HCT116 (cell line): Measurements from ENCODE around the gene TSACC. TPM values are rescaled to one million over a fixed set of nuclear protein-coding genes. Genes with fewer than 3 reads are reported as not detected.

ENCODE experiments used
- ATAC-seq: fragments of 200-7000 bp; cut with Tn5 transposase; 2 replicates; pipeline ENCODE4 v1.9.1; 2020; ENCODE audit warnings: mild to moderate bottlenecking, moderate library complexity
- BruUV-seq: library from RNA; stranded (reverse); fragments of 400-500 nt; replicated peaks from 2 replicates; lab custom pipeline; 2021; lab: Mats Ljungman, UMichigan
- CTCF ChIA-PET: fragments of 300-600 bp; sonication (Branson Sonifier 250); formaldehyde crosslinking; loops from one replicate; lab custom pipeline; 2021; ENCODE audit warnings: antibody characterized with exemption; lab: Charles Lee
- POLR2A ChIA-PET: fragments of 300-600, 350-600 bp; sonication (Branson Sonifier 250); formaldehyde crosslinking; loops from one replicate; lab custom pipeline; 2021; ENCODE audit warnings: antibody characterized with exemption; lab: Charles Lee
- RAD21 ChIA-PET, 2 experiments: fragments of 300-600 bp; sonication (Branson Sonifier 250); formaldehyde crosslinking; loops; one replicate each; lab custom pipeline; 2023; ENCODE audit warnings: low total read pairs in 2 of 2; ENCODE audit not compliant: uncharacterized antibody in 2 of 2, unreplicated experiment in 2 of 2, low non-redundant PET in 1 of 2; lab: Charles Lee
- DNase-seq: peaks from one replicate; pipeline ENCODE4 v3.0.0-alpha.2; 2010; ENCODE audit warnings: low read depth, low spot score
- H2AFZ ChIP-seq: fragments of 200-600 bp; shearing (Covaris generic), sonication (generic); 2 replicates; pipeline ENCODE4 v1.6.1; 2017; ENCODE audit warnings: low read depth, mixed run types, mixed read lengths, antibody characterized with exemption, low read length; ENCODE audit not compliant: poor library complexity, severe bottlenecking
- H3K27ac ChIP-seq: 2 replicates; pipeline ENCODE4 v1.5.1; 2012; ENCODE audit warnings: low read depth, low read length
- H3K27me3 ChIP-seq: fragments of 200-600 bp; sonication (generic); 2 replicates; pipeline ENCODE4 v1.6.1; 2016; ENCODE audit warnings: mixed run types, low read length, mixed read lengths; ENCODE audit not compliant: insufficient read depth
- H3K36me3 ChIP-seq, 2 experiments: fragments of 200-500 bp in 1 of 2; fragments of 200-600 bp in 1 of 2; sonication (Bioruptor generic) in 1 of 2; sonication (generic) in 1 of 2; 2 replicates each; pipeline versions ENCODE4 v1.5.1 to v1.6.1; 2014 to 2016; ENCODE audit warnings: low read length in 2 of 2, inconsistent platforms in 1 of 2, mixed read lengths in 1 of 2, mixed run types in 1 of 2; ENCODE audit not compliant: insufficient read depth in 2 of 2, control insufficient read depth in 1 of 2
- H3K4me1 ChIP-seq, 2 experiments: fragments of 200-600 bp in 1 of 2; sonication (generic) in 1 of 2; 2 replicates each; pipeline versions ENCODE4 v1.5.1 to v1.6.1; 2012 to 2017; ENCODE audit warnings: low read length in 2 of 2, inconsistent platforms in 1 of 2, mild to moderate bottlenecking in 1 of 2, mixed read lengths in 1 of 2, mixed run types in 1 of 2, moderate library complexity in 1 of 2; ENCODE audit not compliant: insufficient read depth in 2 of 2, control insufficient read depth in 1 of 2
- H3K4me2 ChIP-seq: fragments of 200-600 bp; sonication (generic); 2 replicates; pipeline ENCODE4 v1.6.1; 2017; ENCODE audit warnings: mixed run types, low read length, mixed read lengths
- H3K4me3 ChIP-seq, 2 experiments: fragments of 200-600 bp in 1 of 2; sonication (generic) in 1 of 2; replicated peaks in 1 of 2; 2 replicates each; pipeline ENCODE4 v1.5.1; 2011 to 2016; ENCODE audit warnings: low read length in 2 of 2, control low read depth in 1 of 2, low read depth in 1 of 2, mild to moderate bottlenecking in 1 of 2, mixed read lengths in 1 of 2, mixed run types in 1 of 2
- H3K79me2 ChIP-seq: fragments of 200-600 bp; sonication (generic); 2 replicates; pipeline ENCODE4 v1.6.1; 2017; ENCODE audit warnings: mild to moderate bottlenecking, mixed run types, low read length, moderate library complexity, mixed read lengths; ENCODE audit not compliant: insufficient read depth
- H3K9ac ChIP-seq: fragments of 200-600 bp; sonication (generic); 2 replicates; pipeline ENCODE4 v1.6.1; 2016; ENCODE audit warnings: low read length, mixed read lengths
- H3K9me2 ChIP-seq: fragments of 200-600 bp; sonication (generic), shearing (Covaris generic); 2 replicates; pipeline ENCODE4 v1.6.1; 2017; ENCODE audit warnings: mixed run types, mild to moderate bottlenecking, moderate library complexity; ENCODE audit not compliant: insufficient read depth
- H3K9me3 ChIP-seq, 2 experiments: fragments of 200-500 bp in 1 of 2; fragments of 200-600 bp in 1 of 2; sonication (Bioruptor generic) in 1 of 2; sonication (generic) in 1 of 2; 2 replicates each; pipeline ENCODE4 v1.6.1; 2014 to 2017; ENCODE audit warnings: low read length in 2 of 2, mixed read lengths in 2 of 2, inconsistent platforms in 1 of 2, low read depth in 1 of 2, mild to moderate bottlenecking in 1 of 2, mixed run types in 1 of 2, moderate library complexity in 1 of 2; ENCODE audit not compliant: control insufficient read depth in 1 of 2, insufficient read depth in 1 of 2
- H4K20me1 ChIP-seq: fragments of 200-600 bp; sonication (generic), shearing (Covaris generic); 2 replicates; pipeline ENCODE4 v1.6.1; 2017; ENCODE audit warnings: mixed run types, mild to moderate bottlenecking, moderate library complexity; ENCODE audit not compliant: insufficient read depth
- CEBPB ChIP-seq: IDR thresholded peaks from 2 replicates; pipeline ENCODE4 v1.6.1; 2012; ENCODE audit warnings: low read depth
- ELF1 ChIP-seq: IDR thresholded peaks from 2 replicates; pipeline ENCODE4 v1.6.1; 2012; ENCODE audit warnings: low read depth, borderline replicate concordance
- EZH2 ChIP-seq: fragments of 200-600 bp; sonication (generic); IDR thresholded peaks from 2 replicates; pipeline ENCODE4 v1.6.1; 2017; ENCODE audit warnings: antibody characterized with exemption, mixed run types
- FOSL1 ChIP-seq: IDR thresholded peaks from 2 replicates; pipeline ENCODE4 v1.6.1; 2012; ENCODE audit warnings: low read depth
- JUND ChIP-seq: IDR thresholded peaks from 2 replicates; pipeline ENCODE4 v1.6.1; 2012
- RAD21 ChIP-seq: IDR thresholded peaks from 2 replicates; pipeline ENCODE4 v1.6.1; 2012; ENCODE audit warnings: low read depth, mild to moderate bottlenecking
- SRF ChIP-seq: IDR thresholded peaks from 2 replicates; pipeline ENCODE4 v1.6.1; 2012; ENCODE audit warnings: low read depth
- YY1 ChIP-seq: IDR thresholded peaks from 2 replicates; pipeline ENCODE4 v1.6.1; 2011; ENCODE audit warnings: low read length, low read depth, moderate library complexity, mild to moderate bottlenecking; ENCODE audit not compliant: insufficient replicate concordance; ENCODE audit errors: extremely low read depth
- ZNF274 ChIP-seq: fragments of 200-500 bp; sonication (Bioruptor generic); IDR thresholded peaks from 2 replicates; pipeline ENCODE4 v1.6.1; 2014; ENCODE audit warnings: mild to moderate bottlenecking, low read depth, low read length, inconsistent platforms
- intact Hi-C: fragments of 100-400 bp; cut with micrococcal nuclease; formaldehyde crosslinking; loops from 2 replicates; pipeline ENCODE4 v1.10.0; 2022
- total RNA-seq: library from RNA; stranded (reverse); gene quantifications from one replicate; pipeline ENCODE4 v1.2.1, GENCODE V29; 2021; ENCODE audit not compliant: unreplicated experiment
- TF ChIP-seq, protein P1 (sequence below), 3 experiments: fragments of 200-600 bp in 1 of 3; sonication (generic) in 1 of 3; IDR thresholded peaks in 2 of 3; conservative IDR thresholded peaks in 1 of 3; 2 replicates each; pipeline ENCODE4 v1.5.1; 2012 to 2017; ENCODE audit warnings: low read depth in 2 of 3, low read length in 2 of 3, antibody characterized with exemption in 1 of 3, borderline replicate concordance in 1 of 3, control low read depth in 1 of 3, mild to moderate bottlenecking in 1 of 3, mixed read lengths in 1 of 3, mixed run types in 1 of 3, moderate library complexity in 1 of 3; ENCODE audit not compliant: insufficient read depth in 1 of 3

TSACC gene
- total RNA-seq, 1 experiment from 2014 or later, result 1.0 TPM

- Histone ChIP-seq H3K9ac (no peak overlapping the region), H2AFZ (no peak overlapping the region), H3K4me2 (no peak overlapping the region), H3K27ac (no peak overlapping the region), H4K20me1 (no peaks in the 10 kb centered on the region), H3K36me3 (no peaks in the 10 kb centered on the region; a peak in 1 of 4 replicates), H3K9me3 (no peaks in the 10 kb centered on the region), H3K79me2 (no peaks in the 10 kb centered on the region), H3K9me2 (no peaks in the 10 kb centered on the region), H3K4me1 (peaks cover 4 to 14% of the 10 kb centered on the region in 2 experiments; a peak in 3 of 4 replicates), H3K4me3 (no peak overlapping the region), H3K27me3 (no peaks in the 10 kb centered on the region)
- ChIA-PET CTCF (no interaction called here), POLR2A (no interaction called here), RAD21 (no interaction called here)
- no peak for DNase-seq
- ATAC-seq, result no peak
- TF ChIP-seq CEBPB (no peak), EZH2 (no peak), ZNF274 (no peak), SRF (no peak), ELF1 (no peak), JUND (no peak), YY1 (no peak), FOSL1 (no peak)
- TF ChIP-seq, protein P1, sequence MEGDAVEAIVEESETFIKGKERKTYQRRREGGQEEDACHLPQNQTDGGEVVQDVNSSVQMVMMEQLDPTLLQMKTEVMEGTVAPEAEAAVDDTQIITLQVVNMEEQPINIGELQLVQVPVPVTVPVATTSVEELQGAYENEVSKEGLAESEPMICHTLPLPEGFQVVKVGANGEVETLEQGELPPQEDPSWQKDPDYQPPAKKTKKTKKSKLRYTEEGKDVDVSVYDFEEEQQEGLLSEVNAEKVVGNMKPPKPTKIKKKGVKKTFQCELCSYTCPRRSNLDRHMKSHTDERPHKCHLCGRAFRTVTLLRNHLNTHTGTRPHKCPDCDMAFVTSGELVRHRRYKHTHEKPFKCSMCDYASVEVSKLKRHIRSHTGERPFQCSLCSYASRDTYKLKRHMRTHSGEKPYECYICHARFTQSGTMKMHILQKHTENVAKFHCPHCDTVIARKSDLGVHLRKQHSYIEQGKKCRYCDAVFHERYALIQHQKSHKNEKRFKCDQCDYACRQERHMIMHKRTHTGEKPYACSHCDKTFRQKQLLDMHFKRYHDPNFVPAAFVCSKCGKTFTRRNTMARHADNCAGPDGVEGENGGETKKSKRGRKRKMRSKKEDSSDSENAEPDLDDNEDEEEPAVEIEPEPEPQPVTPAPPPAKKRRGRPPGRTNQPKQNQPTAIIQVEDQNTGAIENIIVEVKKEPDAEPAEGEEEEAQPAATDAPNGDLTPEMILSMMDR (IDR thresholded peaks at IDR 0.05 in 2 of 3, conservative IDR thresholded peaks at IDR 0.05 in 1 of 3; ENCODE audit: borderline replicate concordance in 1 of 3, insufficient read depth in 1 of 3, low read depth in 2 of 3, low read length in 2 of 3), result no peak
- BruUV-seq, result no TSS peak
- intact Hi-C loops, result no loop called here
Observed at GRCh38 chr1:156293098-156293434, 45.3 kb upstream of the TSACC start.

- no peak for DNase-seq
- no peak overlapping the region for H3K4me2 ChIP-seq
- no peaks in the 10 kb centered on the region for H4K20me1 ChIP-seq
- no peaks in the 10 kb centered on the region for H3K9me2 ChIP-seq
- H3K9ac ChIP-seq, result no peak overlapping the region
- ChIA-PET CTCF (no interaction called here), POLR2A (no interaction called here), RAD21 (no interaction called here)
- no peak for ATAC-seq
- H3K27me3 ChIP-seq, result no peaks in the 10 kb centered on the region
- peaks cover 4 to 14% of the 10 kb centered on the region in 2 experiments; a peak in 3 of 4 replicates for H3K4me1 ChIP-seq
- no peak overlapping the region for H3K27ac ChIP-seq
- no peaks in the 10 kb centered on the region; a peak in 1 of 4 replicates for H3K36me3 ChIP-seq
- no TSS peak for BruUV-seq
- H3K79me2 ChIP-seq, result no peaks in the 10 kb centered on the region
- H3K4me3 ChIP-seq, result no peak overlapping the region
- H3K9me3 ChIP-seq, result no peaks in the 10 kb centered on the region
- TF ChIP-seq RAD21, result no peak
- no peak overlapping the region for H2AFZ ChIP-seq
- intact Hi-C loops, result no loop called here
Observed at GRCh38 chr1:156293895-156294294, 44.4 kb upstream of the TSACC start.
